Measurements from ENCODE around the gene DCAF5.
"Not testable (repeated sequence)": the region's sequence is repeated elsewhere in the genome, so short reads cannot be mapped to it uniquely, and the experiment has no call there.

The DCAF5 gene

GRCh38 chr14:69066396-69067171 is 86.3 kb downstream of the DCAF5 start:
- no peak for DNase-seq

GRCh38 chr14:69065934-69066333 is 87.0 kb downstream of the DCAF5 start:
- DNase-seq, result not testable (repeated sequence)

GRCh38 chr14:69064596-69064995 is 88.3 kb downstream of the DCAF5 start:
- DNase-seq, result no peak

- no peak for DNase-seq
These were observed 93.0 kb downstream of the DCAF5 start for GRCh38 chr14:69059658-69060623.

GRCh38 chr14:69055999-69056788 is 96.7 kb downstream of the DCAF5 start:
- no peak for DNase-seq

- no peak for DNase-seq
These were observed 97.8 kb downstream of the DCAF5 start for GRCh38 chr14:69055125-69055524.

GRCh38 chr14:69054030-69054429 is 98.9 kb downstream of the DCAF5 start:
- no peak for DNase-seq

- no peak for DNase-seq
These were observed 100.7 kb downstream of the DCAF5 start for GRCh38 chr14:69052181-69052601.

GRCh38 chr14:69050240-69051184 is 102.4 kb downstream of the DCAF5 start:
- DNase-seq, result no peak

- DNase-seq, result peak; percentile 48 to 70
These were observed 103.2 kb downstream of the DCAF5 start for GRCh38 chr14:69049675-69050074.

GRCh38 chr14:69048456-69048855 is 104.5 kb downstream of the DCAF5 start:
- no peak for DNase-seq

GRCh38 chr14:69047255-69047654 is 105.7 kb downstream of the DCAF5 start:
- no peak for DNase-seq

- no peak for DNase-seq
These were observed 106.5 kb downstream of the DCAF5 start for GRCh38 chr14:69046476-69046860.

GRCh38 chr14:69045857-69046475 is 107.0 kb downstream of the DCAF5 start:
- DNase-seq, result no peak

GRCh38 chr14:69044965-69045555 is 107.9 kb downstream of the DCAF5 start:
- no peak for DNase-seq

GRCh38 chr14:69044296-69044695 is 108.6 kb downstream of the DCAF5 start:
- no peak for DNase-seq

- DNase-seq, result peak; percentile 87 to 92
These were observed 109.2 kb downstream of the DCAF5 start for GRCh38 chr14:69043596-69044260.

- peak; percentile 83 to 85 for DNase-seq
These were observed 110.0 kb downstream of the DCAF5 start for GRCh38 chr14:69042787-69043444.

GRCh38 chr14:69042299-69042698 is 110.6 kb downstream of the DCAF5 start:
- DNase-seq, result peak in 1 of 2 experiments; percentile 23

GRCh38 chr14:69041783-69042182 is 111.1 kb downstream of the DCAF5 start:
- DNase-seq, result no peak
